Neural cell (in vitro differentiated cells): ENCODE results near the gene TIPARP. TPM values are rescaled to one million over a fixed set of nuclear protein-coding genes. Genes with fewer than 3 reads are reported as not detected.

Source experiments
- H2AFZ ChIP-seq: fragments of 200-600, 300-800 bp; sonication (generic), shearing (Covaris generic); 2 replicates; pipeline ENCODE4 v1.6.0; 2014; ENCODE audit warnings: low read depth, mild to moderate bottlenecking, antibody characterized with exemption, low read length, moderate library complexity
- H3F3A ChIP-seq: fragments of 200-600 bp; shearing (Covaris generic); 2 replicates; pipeline ENCODE4 v1.6.1; 2016; ENCODE audit warnings: mild to moderate bottlenecking, moderate library complexity, mixed read lengths, antibody characterized with exemption, low read length; ENCODE audit not compliant: insufficient read depth, poor library complexity, severe bottlenecking
- H3K27ac ChIP-seq: fragments of 200-600, 300-800 bp; sonication (generic), shearing (Covaris generic); 2 replicates; pipeline ENCODE4 v1.5.1; 2014; ENCODE audit warnings: mild to moderate bottlenecking, low read length, moderate library complexity
- H3K27me3 ChIP-seq: fragments of 300-800, 200-600 bp; sonication (generic), shearing (Covaris generic); 2 replicates; pipeline ENCODE4 v1.6.0; 2014; ENCODE audit warnings: mild to moderate bottlenecking, low read depth, low read length, moderate library complexity; ENCODE audit not compliant: insufficient read depth
- H3K36me3 ChIP-seq: fragments of 300-800, 200-600 bp; sonication (generic), shearing (Covaris generic); 2 replicates; pipeline ENCODE4 v1.5.1; 2014; ENCODE audit warnings: mild to moderate bottlenecking, antibody characterized with exemption, low read length, moderate library complexity; ENCODE audit not compliant: insufficient read depth
- H3K4me2 ChIP-seq: fragments of 300-800, 200-600 bp; sonication (generic), shearing (Covaris generic); 2 replicates; pipeline ENCODE4 v1.6.0; 2014; ENCODE audit warnings: mild to moderate bottlenecking, low read length
- H3K4me3 ChIP-seq: fragments of 300-800, 200-600 bp; sonication (generic), shearing (Covaris generic); 2 replicates; pipeline ENCODE4 v1.5.1; 2014; ENCODE audit warnings: mild to moderate bottlenecking, low read length, moderate library complexity
- H3K79me2 ChIP-seq: fragments of 200-600 bp; shearing (Covaris generic); replicated peaks from 2 replicates; pipeline ENCODE4 v1.6.0; 2014; ENCODE audit warnings: mild to moderate bottlenecking, low read length, moderate library complexity; ENCODE audit not compliant: insufficient read depth
- H3K9ac ChIP-seq: fragments of 300-800, 200-600 bp; sonication (generic), shearing (Covaris generic); 2 replicates; pipeline ENCODE4 v1.6.1; 2016; ENCODE audit warnings: mild to moderate bottlenecking, low read length, mixed read lengths
- H3K9me2 ChIP-seq: fragments of 200-600 bp; shearing (Covaris generic); 2 replicates; pipeline ENCODE4 v1.6.1; 2016; ENCODE audit warnings: mild to moderate bottlenecking, low read length, mixed read lengths; ENCODE audit not compliant: insufficient read depth
- H3K9me3 ChIP-seq: fragments of 200-600, 300-800 bp; sonication (generic), shearing (Covaris generic); 2 replicates; pipeline ENCODE4 v1.6.1; 2016; ENCODE audit warnings: mild to moderate bottlenecking, mixed run types, low read length, moderate library complexity, mixed read lengths
- H4K20me1 ChIP-seq: fragments of 200-600 bp; shearing (Covaris generic); 2 replicates; pipeline ENCODE4 v1.6.1; 2016; ENCODE audit warnings: mild to moderate bottlenecking, mixed run types; ENCODE audit not compliant: insufficient read depth
- EP300 ChIP-seq: fragments of 450-650 bp; conservative IDR thresholded peaks from 2 replicates; pipeline ENCODE4 v1.6.1; 2014; ENCODE audit warnings: antibody characterized with exemption, mild to moderate bottlenecking, moderate library complexity; ENCODE audit not compliant: poor library complexity, severe bottlenecking
- EZH2 ChIP-seq: fragments of 200-600, 300-800 bp; shearing (Covaris generic), sonication (generic); IDR thresholded peaks from 2 replicates; pipeline ENCODE4 v1.6.1; 2014; ENCODE audit warnings: antibody characterized with exemption, low read length, borderline replicate concordance, mild to moderate bottlenecking; ENCODE audit not compliant: insufficient read depth, poor library complexity, severe bottlenecking
- MXI1 ChIP-seq: fragments of 450-650 bp; conservative IDR thresholded peaks from 2 replicates; pipeline ENCODE4 v1.6.1; 2014; ENCODE audit warnings: antibody characterized with exemption, mild to moderate bottlenecking; ENCODE audit not compliant: poor library complexity, severe bottlenecking
- POLR2AphosphoS5 ChIP-seq: IDR thresholded peaks from 2 replicates; pipeline ENCODE4 v1.6.1; 2012
- RAD21 ChIP-seq: fragments of 450-650 bp; conservative IDR thresholded peaks from 2 replicates; pipeline ENCODE4 v1.6.1; 2014; ENCODE audit warnings: antibody characterized with exemption, mild to moderate bottlenecking, moderate library complexity
- SMC3 ChIP-seq: fragments of 450-650 bp; conservative IDR thresholded peaks from 2 replicates; pipeline ENCODE4 v1.6.1; 2014; ENCODE audit warnings: antibody characterized with exemption, mild to moderate bottlenecking, moderate library complexity; ENCODE audit not compliant: poor library complexity
- TAF1 ChIP-seq: IDR thresholded peaks from 2 replicates; pipeline ENCODE4 v1.6.1; 2012; ENCODE audit warnings: low read depth
- polyA plus RNA-seq: library from polyadenylated mRNA; depleted of rRNA; stranded (reverse); fragments of >200 nt; gene quantifications from 2 replicates; pipeline ENCODE4 v1.2.3, GENCODE V29; 2014
- TF ChIP-seq, protein P1 (sequence below): IDR thresholded peaks from 2 replicates; pipeline ENCODE4 v1.6.1; 2012; ENCODE audit warnings: borderline replicate concordance
- TF ChIP-seq, protein P2 (sequence below): fragments of 450-650 bp; IDR thresholded peaks from 2 replicates; pipeline ENCODE4 v1.5.1; 2014; ENCODE audit warnings: antibody characterized with exemption, mild to moderate bottlenecking, moderate library complexity; ENCODE audit not compliant: poor library complexity, severe bottlenecking

The TIPARP gene
- polyA plus RNA-seq, 1 donor from 2014 or later: 5.4 TPM

DNA sequence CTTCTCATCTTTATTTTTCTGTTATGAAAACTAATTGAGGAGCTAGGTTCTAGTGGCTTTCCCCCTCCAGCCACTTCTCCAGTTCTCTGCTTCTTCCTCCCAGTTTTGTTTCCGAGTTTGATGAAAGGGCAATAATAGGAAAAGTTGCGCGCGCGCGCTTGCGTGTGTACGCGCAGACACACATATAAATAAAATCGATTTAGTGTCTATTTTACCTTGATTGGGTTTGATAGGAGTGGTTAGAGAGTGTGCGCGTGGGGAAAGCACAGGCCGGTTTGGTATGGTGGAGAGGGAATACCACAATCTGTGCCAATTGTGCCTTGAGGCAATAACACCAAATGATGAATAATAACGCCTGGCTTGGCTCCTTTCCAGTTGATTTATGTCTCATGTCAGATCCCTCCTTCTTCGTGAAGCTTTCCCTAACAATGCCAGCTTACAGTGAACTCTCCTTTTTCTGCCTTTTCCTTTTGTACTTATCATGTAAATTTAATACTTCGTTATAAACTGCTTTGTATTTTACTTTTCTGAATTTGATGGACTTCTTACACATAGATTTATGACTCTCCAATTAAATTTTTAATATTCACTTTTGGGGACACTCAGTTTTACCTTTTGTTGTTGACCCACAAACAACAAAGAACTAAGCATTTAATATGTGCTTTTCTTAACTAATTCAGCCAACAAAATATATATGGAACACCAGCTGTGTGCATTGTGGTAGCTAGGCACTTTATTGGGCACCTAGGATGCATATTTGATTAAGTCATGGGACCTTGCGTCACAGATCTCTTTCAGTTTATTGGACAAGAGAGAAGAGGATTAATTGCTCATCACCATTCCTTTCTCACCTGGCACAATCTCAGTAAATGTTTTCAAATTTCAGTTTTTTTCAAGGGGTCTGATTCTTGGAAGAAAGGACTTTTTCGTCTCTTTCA lies 1.7 kb downstream of the TIPARP start:
- Histone ChIP-seq H3K79me2 (no peaks in the 10 kb centered on the region), H3K27me3 (no peaks in the 10 kb centered on the region), H3K4me3 (peak overlapping the region; percentile 79), H2AFZ (no peak overlapping the region), H3K4me2 (peak overlapping the region; percentile 85), H3K9ac (peak overlapping the region; percentile 67), H3F3A (no peaks in the 10 kb centered on the region), H3K27ac (no peak overlapping the region), H4K20me1 (no peaks in the 10 kb centered on the region), H3K9me2 (no peaks in the 10 kb centered on the region), H3K9me3 (no peaks in the 10 kb centered on the region), H3K36me3 (no peaks in the 10 kb centered on the region)
- TF ChIP-seq EP300 (no peak), TAF1 (no peak), RAD21 (no peak), POLR2AphosphoS5 (no peak)
- TF ChIP-seq, protein P1, sequence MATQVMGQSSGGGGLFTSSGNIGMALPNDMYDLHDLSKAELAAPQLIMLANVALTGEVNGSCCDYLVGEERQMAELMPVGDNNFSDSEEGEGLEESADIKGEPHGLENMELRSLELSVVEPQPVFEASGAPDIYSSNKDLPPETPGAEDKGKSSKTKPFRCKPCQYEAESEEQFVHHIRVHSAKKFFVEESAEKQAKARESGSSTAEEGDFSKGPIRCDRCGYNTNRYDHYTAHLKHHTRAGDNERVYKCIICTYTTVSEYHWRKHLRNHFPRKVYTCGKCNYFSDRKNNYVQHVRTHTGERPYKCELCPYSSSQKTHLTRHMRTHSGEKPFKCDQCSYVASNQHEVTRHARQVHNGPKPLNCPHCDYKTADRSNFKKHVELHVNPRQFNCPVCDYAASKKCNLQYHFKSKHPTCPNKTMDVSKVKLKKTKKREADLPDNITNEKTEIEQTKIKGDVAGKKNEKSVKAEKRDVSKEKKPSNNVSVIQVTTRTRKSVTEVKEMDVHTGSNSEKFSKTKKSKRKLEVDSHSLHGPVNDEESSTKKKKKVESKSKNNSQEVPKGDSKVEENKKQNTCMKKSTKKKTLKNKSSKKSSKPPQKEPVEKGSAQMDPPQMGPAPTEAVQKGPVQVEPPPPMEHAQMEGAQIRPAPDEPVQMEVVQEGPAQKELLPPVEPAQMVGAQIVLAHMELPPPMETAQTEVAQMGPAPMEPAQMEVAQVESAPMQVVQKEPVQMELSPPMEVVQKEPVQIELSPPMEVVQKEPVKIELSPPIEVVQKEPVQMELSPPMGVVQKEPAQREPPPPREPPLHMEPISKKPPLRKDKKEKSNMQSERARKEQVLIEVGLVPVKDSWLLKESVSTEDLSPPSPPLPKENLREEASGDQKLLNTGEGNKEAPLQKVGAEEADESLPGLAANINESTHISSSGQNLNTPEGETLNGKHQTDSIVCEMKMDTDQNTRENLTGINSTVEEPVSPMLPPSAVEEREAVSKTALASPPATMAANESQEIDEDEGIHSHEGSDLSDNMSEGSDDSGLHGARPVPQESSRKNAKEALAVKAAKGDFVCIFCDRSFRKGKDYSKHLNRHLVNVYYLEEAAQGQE: no peak

GRCh38 chr3:156676768-156677479 lies 2.5 kb downstream of the TIPARP start:
- H3K79me2 ChIP-seq: no peaks in the 10 kb centered on the region
- H3K9ac ChIP-seq: no peak overlapping the region
- H3K27me3 ChIP-seq: no peaks in the 10 kb centered on the region
- TF ChIP-seq EP300 (no peak), EZH2 (no peak), POLR2AphosphoS5 (no peak), SMC3 (no peak), RAD21 (no peak), TAF1 (no peak), MXI1 (no peak)
- TF ChIP-seq, protein P2, sequence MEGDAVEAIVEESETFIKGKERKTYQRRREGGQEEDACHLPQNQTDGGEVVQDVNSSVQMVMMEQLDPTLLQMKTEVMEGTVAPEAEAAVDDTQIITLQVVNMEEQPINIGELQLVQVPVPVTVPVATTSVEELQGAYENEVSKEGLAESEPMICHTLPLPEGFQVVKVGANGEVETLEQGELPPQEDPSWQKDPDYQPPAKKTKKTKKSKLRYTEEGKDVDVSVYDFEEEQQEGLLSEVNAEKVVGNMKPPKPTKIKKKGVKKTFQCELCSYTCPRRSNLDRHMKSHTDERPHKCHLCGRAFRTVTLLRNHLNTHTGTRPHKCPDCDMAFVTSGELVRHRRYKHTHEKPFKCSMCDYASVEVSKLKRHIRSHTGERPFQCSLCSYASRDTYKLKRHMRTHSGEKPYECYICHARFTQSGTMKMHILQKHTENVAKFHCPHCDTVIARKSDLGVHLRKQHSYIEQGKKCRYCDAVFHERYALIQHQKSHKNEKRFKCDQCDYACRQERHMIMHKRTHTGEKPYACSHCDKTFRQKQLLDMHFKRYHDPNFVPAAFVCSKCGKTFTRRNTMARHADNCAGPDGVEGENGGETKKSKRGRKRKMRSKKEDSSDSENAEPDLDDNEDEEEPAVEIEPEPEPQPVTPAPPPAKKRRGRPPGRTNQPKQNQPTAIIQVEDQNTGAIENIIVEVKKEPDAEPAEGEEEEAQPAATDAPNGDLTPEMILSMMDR: no peak
- TF ChIP-seq, protein P1: no peak
- peak overlapping the region; percentile 79 for H3K4me3 ChIP-seq
- H3K9me3 ChIP-seq: no peaks in the 10 kb centered on the region
- no peaks in the 10 kb centered on the region for H3K36me3 ChIP-seq
- H3F3A ChIP-seq: no peaks in the 10 kb centered on the region
- no peak overlapping the region for H3K27ac ChIP-seq
- no peaks in the 10 kb centered on the region for H4K20me1 ChIP-seq
- H3K4me2 ChIP-seq: peak overlapping the region; percentile 85
- no peaks in the 10 kb centered on the region for H3K9me2 ChIP-seq
- H2AFZ ChIP-seq: no peak overlapping the region
